ENCODE results near the gene ACSF3. TPM values are rescaled to one million over a fixed set of nuclear protein-coding genes. Genes with fewer than 3 reads are reported as not detected.

ACSF3 gene
- total RNA-seq, 4 donors from 2014 or later: 29.9 to 48.0 (median 40.3) TPM

DNA sequence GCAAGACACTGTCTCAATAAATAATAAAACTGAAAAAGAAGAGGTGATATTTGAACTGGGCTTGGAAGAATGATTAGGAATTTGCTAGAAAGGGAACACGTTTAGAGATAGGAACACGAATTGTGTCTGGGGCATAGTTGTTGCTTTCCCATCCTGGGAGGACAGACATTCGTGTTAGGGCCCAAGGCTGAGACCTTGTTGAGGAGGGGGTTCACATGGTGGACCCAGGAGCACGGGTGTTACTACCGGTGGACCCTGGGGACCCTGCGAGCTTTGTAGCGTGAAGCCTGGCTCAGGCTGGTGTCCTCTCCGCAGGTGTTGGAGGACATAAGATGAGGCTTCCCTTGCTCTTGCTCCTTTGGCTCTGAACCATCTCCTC is 1.2 kb downstream of the ACSF3 start:
- Histone ChIP-seq H3K9me3 (no peaks in the 10 kb centered on the region), H3K4me1 (peaks cover 0 to 57% (median 28%) of the 10 kb centered on the region in 4 donors), H3K36me3 (peaks cover 0 to 22% (median 0%) of the 10 kb centered on the region in 3 donors), H3K4me3 (peak overlapping the region; percentile 35 to 84 (median 68)), H3K27me3 (peaks cover 0 to 10% of the 10 kb centered on the region in 2 donors), H3K27ac (peak overlapping the region in 1 of 4 donors; percentile 83)
- TF ChIP-seq, protein P1, sequence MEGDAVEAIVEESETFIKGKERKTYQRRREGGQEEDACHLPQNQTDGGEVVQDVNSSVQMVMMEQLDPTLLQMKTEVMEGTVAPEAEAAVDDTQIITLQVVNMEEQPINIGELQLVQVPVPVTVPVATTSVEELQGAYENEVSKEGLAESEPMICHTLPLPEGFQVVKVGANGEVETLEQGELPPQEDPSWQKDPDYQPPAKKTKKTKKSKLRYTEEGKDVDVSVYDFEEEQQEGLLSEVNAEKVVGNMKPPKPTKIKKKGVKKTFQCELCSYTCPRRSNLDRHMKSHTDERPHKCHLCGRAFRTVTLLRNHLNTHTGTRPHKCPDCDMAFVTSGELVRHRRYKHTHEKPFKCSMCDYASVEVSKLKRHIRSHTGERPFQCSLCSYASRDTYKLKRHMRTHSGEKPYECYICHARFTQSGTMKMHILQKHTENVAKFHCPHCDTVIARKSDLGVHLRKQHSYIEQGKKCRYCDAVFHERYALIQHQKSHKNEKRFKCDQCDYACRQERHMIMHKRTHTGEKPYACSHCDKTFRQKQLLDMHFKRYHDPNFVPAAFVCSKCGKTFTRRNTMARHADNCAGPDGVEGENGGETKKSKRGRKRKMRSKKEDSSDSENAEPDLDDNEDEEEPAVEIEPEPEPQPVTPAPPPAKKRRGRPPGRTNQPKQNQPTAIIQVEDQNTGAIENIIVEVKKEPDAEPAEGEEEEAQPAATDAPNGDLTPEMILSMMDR (IDR thresholded peaks at IDR 0.05): no peak
- no peak for TF ChIP-seq EP300 (IDR thresholded peaks at IDR 0.05)
- no peak for TF ChIP-seq POLR2A (IDR thresholded peaks at IDR 0.05)
- 77 to 78% methylated on average over 8 of the region's 8 CpGs for WGBS, 2 donors
- no peak for DNase-seq (ENCODE audit: low spot score in 2 of 2)

DNA sequence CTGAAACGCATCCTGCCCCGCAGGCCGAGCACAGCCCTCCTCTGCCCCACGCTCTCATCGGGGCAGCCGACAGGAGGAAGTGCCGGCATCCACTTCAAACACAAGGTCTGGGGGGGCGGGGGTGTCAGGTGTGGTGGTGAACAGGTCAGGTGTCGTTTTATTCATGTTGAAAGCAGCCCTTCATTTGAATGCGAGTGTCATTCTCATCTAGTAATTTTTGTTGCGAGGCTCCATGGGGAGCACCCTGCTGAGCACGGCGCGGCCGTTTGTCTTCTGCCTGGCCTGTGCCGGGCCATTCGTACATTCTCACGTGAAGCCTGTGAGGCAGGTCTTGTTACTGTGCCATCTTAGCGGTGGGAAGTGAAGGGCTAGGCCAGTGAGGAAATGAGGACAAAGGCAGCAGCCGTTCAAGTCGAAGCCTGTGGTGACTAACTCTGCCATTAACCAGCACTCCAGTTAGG is 1.9 kb downstream of the ACSF3 start:
- 60 to 73% methylated on average over 19 to 21 of the region's 21 CpGs for WGBS, 2 donors
- TF ChIP-seq, protein P1 (IDR thresholded peaks at IDR 0.05): no peak
- TF ChIP-seq EP300 (IDR thresholded peaks at IDR 0.05) (no peak), POLR2A (IDR thresholded peaks at IDR 0.05) (no peak)
- Histone ChIP-seq H3K36me3 (peaks cover 0 to 27% (median 0%) of the 10 kb centered on the region in 3 donors), H3K4me3 (no peak overlapping the region), H3K4me1 (peaks cover 0 to 57% (median 28%) of the 10 kb centered on the region in 4 donors), H3K27me3 (peaks cover 0 to 5% of the 10 kb centered on the region in 2 donors), H3K27ac (no peak overlapping the region), H3K9me3 (no peaks in the 10 kb centered on the region)
- no peak for DNase-seq (ENCODE audit: low spot score in 2 of 2)

DNA sequence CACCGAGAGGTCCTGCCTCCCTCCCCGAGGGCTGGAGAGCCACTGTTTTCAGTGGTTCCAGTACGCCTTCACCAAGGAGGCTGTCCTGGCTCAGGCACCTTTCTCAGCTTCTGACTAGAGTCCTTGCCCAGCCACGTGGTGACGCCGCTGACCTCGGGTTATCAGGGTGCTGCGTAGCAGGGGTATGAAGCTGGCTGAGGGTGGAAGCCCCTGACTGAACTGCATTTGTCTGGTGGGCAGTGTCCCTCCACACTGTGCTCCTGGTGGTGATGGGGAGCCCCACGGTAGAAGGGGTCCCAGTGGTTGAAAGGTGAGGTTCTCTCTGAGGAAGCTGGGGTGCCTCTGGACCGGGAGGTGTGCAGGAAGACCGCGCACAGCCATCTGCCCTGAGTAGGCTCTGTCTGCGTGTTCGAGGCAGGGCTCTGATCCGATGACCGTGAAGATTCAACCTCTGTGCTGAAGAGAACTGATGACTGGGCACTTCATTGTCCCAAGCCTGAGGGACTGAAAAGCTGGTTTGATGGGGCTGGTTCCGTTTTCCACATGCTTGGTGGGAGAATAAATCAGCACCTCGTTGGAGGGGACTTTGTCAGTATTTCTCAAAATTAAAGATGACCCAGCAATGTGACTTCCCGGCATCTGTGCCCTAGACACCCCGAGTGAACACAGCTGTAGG is 2.5 kb downstream of the ACSF3 start:
- DNase-seq (ENCODE audit: low spot score in 2 of 2): no peak
- Histone ChIP-seq H3K36me3 (peaks cover 0 to 33% (median 0%) of the 10 kb centered on the region in 3 donors), H3K4me3 (no peak overlapping the region), H3K4me1 (peaks cover 0 to 57% (median 28%) of the 10 kb centered on the region in 4 donors), H3K27ac (peak overlapping the region in 1 of 4 donors; percentile 67), H3K9me3 (no peaks in the 10 kb centered on the region), H3K27me3 (peaks cover 0 to 5% of the 10 kb centered on the region in 2 donors)
- TF ChIP-seq EP300 (IDR thresholded peaks at IDR 0.05): no peak
- no peak for TF ChIP-seq POLR2A (IDR thresholded peaks at IDR 0.05)
- TF ChIP-seq, protein P1 (IDR thresholded peaks at IDR 0.05): no peak
- 83 to 86% methylated on average over 13 to 17 of the region's 20 CpGs for WGBS, 2 donors

DNA sequence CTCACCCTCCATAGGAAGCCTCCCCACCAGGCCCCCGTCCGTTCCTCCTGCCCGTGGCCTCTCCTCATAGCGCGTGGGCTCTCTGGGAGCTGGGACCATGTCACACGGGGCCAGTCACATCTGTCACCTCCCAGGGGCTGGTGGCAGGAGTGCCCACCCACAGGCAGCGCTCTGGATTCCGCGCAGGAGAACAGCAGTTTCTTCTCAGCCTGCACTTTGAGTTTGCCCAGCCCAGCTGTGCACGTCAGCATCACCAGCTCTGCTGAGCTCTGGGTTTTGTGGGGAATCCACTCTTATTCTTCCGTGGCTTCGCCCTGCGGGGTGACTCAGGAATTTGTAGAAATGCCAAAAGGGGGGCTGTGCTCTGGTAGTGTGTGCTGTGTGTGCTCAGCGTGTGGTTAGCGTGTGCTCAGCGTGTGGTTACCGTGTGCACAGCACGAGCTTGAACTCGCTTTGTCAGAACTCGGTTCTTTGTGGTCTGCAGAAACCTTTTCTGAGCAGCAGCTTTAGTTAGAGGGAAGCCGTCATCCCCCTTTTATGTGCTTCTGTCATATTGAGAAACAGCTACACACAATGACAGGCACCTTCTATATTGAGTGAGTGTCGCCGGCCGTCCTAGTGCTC is 3.2 kb downstream of the ACSF3 start:
- no peak for DNase-seq (ENCODE audit: low spot score in 2 of 2)
- Histone ChIP-seq H3K4me1 (peaks cover 0 to 57% (median 28%) of the 10 kb centered on the region in 4 donors), H3K36me3 (peaks cover 0 to 40% (median 5%) of the 10 kb centered on the region in 3 donors), H3K27ac (peak overlapping the region in 1 of 4 donors; percentile 67), H3K27me3 (peaks cover 0 to under 1% of the 10 kb centered on the region in 2 donors), H3K9me3 (no peaks in the 10 kb centered on the region), H3K4me3 (no peak overlapping the region)
- TF ChIP-seq, protein P1 (IDR thresholded peaks at IDR 0.05): no peak
- TF ChIP-seq EP300 (IDR thresholded peaks at IDR 0.05): no peak
- no peak for TF ChIP-seq POLR2A (IDR thresholded peaks at IDR 0.05)
- WGBS, 2 donors: 75 to 79% methylated on average over 24 of the region's 24 CpGs

DNA sequence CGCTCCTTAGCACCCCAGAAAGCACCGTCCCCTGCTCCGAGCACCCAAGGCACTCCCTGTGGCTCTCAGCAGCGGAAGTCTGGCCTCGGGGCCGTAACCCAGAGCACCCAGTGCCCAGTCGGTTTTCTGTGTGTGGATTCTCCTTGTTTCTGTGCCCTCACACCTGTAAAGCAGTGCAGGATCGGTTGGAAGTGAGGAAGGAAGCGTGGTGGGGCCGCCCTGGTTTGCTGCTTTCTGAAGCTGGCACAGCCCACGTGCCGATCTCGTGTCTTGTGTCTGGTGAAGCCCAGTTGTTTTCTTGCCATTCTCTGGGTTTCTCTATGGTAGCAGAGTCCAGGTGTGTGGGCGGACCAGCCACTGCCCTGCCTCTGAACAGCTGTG is 3.7 kb downstream of the ACSF3 start:
- Histone ChIP-seq H3K4me3 (no peak overlapping the region), H3K36me3 (peaks cover 0 to 45% (median 10%) of the 10 kb centered on the region in 3 donors), H3K4me1 (peaks cover 0 to 57% (median 28%) of the 10 kb centered on the region in 4 donors), H3K9me3 (no peaks in the 10 kb centered on the region), H3K27ac (peak overlapping the region in 1 of 4 donors; percentile 67), H3K27me3 (no peaks in the 10 kb centered on the region)
- DNase-seq (ENCODE audit: low spot score in 2 of 2): no peak
- WGBS, 2 donors: 77 to 83% methylated on average over 13 to 14 of the region's 14 CpGs
- TF ChIP-seq EP300 (IDR thresholded peaks at IDR 0.05) (no peak), POLR2A (IDR thresholded peaks at IDR 0.05) (no peak)
